Activated T-cell treated with anti-CD3 and anti-CD28 coated beads, Interleukin-2, amount 50 U/mL, for 24 hours (primary cell): ENCODE data around the gene IYD.

Source experiments
- DNase-seq: peaks from one replicate; pipeline ENCODE4 v3.0.0-alpha.2; 2020
- H3K27ac Mint-ChIP-seq: 2 replicates; pipeline ENCODE4 v1.8.0; 2020; ENCODE audit warnings: mild to moderate bottlenecking, mixed read lengths
- H3K27me3 Mint-ChIP-seq: 2 replicates; pipeline ENCODE4 v1.8.0; 2020; ENCODE audit warnings: mixed read lengths
- H3K36me3 Mint-ChIP-seq: 2 replicates; pipeline ENCODE4 v1.8.0; 2020; ENCODE audit warnings: low read depth, mixed read lengths
- H3K4me1 Mint-ChIP-seq: 2 replicates; pipeline ENCODE4 v1.8.0; 2020; ENCODE audit warnings: low read depth, mixed read lengths
- H3K4me3 Mint-ChIP-seq: 2 replicates; pipeline ENCODE4 v1.8.0; 2020; ENCODE audit warnings: mild to moderate bottlenecking, moderate library complexity, mixed read lengths
- H3K9me3 Mint-ChIP-seq: 2 replicates; pipeline ENCODE4 v1.8.0; 2020; ENCODE audit warnings: mixed read lengths

Gene IYD

DNA sequence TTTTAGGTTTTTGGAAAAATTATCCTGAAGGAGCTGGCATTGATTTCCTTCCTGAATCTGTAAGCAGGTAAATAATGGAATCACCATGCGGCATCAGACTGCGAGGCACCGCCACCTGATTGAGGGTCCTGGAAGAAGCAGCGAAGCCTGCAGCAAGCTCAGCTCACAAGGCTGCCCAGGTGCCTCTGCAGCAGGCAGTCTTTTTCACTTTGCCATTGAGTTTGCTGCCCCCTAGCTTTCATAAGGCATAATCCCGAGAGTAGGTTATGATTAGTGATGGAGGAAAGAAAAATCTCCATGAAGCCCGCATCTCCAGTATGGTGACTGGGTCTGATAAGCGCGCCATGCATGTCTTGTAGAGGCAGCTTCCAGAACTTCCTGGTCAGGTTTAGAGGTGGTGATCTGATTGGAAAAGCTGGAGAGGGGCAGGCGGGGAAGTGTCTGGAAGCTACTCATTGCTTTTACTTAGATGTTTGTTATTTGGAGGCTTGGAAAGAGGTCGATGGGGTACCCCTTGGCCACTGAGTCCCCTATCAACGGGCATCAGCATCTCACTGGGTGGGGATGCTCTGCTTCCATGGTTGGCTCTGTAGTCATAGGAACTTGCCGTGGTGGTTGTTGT is 26.7 kb downstream of the IYD start:
- no peak overlapping the region for H3K27ac Mint-ChIP-seq
- H3K4me1 Mint-ChIP-seq = no peaks in the 10 kb centered on the region

DNA sequence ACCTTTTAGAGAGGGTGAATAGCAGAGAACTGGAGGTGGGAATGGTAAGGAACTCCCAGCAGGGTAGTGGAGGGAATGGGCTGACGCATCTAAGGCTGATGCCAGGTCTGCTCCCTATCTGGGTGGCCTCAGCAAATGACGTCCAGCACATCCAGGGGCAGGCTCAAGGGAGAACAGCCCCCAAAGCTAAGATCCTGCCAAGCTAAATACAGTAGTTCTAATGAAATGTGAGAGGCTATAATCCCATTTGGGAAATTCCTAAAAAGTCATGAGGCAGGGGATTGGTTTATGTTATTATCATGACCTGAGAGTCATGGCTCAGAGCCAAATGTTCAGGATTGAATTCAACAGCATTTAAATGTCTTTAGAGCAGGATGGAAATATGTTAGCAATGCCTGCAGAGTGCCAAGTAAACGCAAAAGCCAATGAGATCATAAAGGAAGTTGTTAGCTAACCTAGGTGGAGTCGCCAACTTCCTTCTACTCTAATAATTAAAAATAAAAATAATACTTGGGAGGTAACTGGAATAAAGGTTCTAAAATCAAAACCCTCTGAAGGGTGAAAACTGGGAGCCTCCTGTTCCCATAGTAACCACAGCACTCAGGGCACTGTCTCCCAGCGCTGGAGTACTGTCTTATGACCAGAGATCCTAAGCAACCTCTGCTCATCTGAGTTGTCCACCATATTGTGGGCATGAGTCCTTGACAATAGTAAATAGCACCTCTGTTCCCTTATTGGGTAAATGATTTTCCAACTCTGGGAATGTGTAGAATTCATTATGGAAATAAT is 34.8 kb downstream of the IYD start:
- Mint-ChIP-seq H3K27ac (no peak overlapping the region), H3K4me1 (no peaks in the 10 kb centered on the region), H3K27me3 (peaks cover 48% of the 10 kb centered on the region)

More for the DNA sequence above, 26.7 kb downstream of the IYD start:
- DNase-seq = peak; percentile 38
- no peaks in the 10 kb centered on the region for H3K36me3 Mint-ChIP-seq
- H3K9me3 Mint-ChIP-seq = no peaks in the 10 kb centered on the region
- H3K27me3 Mint-ChIP-seq = peaks cover 16% of the 10 kb centered on the region
- no peak overlapping the region for H3K4me3 Mint-ChIP-seq

DNA sequence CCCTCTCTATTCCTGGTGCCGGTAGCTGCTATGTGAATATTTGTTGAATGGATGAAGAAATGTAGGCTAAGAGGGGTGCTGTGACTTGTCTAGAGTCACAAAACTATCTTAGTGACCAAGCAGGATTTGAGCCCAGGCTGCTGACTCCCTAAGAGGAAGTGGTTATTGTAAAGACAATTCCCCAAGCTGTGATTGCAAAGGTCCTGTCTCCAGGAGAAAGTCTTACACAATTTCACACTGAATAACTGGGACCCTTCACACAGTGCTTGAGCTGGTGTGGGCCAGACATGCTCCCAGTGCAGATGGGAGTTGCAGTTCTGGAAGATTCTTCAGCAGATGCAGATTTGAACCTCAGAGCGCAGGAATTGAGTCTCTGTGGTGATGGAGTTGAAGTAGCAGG is 38.1 kb downstream of the IYD start:
- Mint-ChIP-seq H3K9me3 (peaks cover 12% of the 10 kb centered on the region), H3K36me3 (no peaks in the 10 kb centered on the region), H3K4me1 (no peaks in the 10 kb centered on the region), H3K27me3 (peaks cover 61% of the 10 kb centered on the region), H3K27ac (no peak overlapping the region), H3K4me3 (no peak overlapping the region)
- no peak for DNase-seq

More for the DNA sequence above, 34.8 kb downstream of the IYD start:
- no peak overlapping the region for H3K4me3 Mint-ChIP-seq
- no peak for DNase-seq
- no peaks in the 10 kb centered on the region for H3K36me3 Mint-ChIP-seq
- peaks cover 12% of the 10 kb centered on the region for H3K9me3 Mint-ChIP-seq

DNA sequence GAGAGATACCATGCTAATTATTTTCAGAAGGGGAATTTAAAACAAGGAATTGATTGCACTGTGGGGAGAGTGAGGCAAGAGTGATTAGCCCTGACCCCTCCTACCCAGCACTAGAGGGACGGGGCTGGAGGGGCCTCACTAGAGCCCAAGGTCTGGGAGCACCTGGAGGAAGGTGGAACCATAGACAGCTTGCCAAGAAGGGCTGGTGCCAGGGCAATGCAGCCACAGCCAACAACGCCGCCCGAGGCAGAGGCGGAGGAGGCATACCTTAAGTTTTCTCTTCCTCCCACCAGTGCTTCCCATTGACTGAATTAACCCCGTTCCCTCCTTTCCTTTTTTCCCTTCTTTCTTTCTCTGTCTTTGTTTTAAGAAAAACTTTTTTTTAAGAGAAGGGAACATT is 40.0 kb downstream of the IYD start:
- no peak for DNase-seq
- no peak overlapping the region for H3K27ac Mint-ChIP-seq
- no peaks in the 10 kb centered on the region for H3K4me1 Mint-ChIP-seq
- H3K4me3 Mint-ChIP-seq = no peak overlapping the region
- H3K36me3 Mint-ChIP-seq = no peaks in the 10 kb centered on the region
- H3K27me3 Mint-ChIP-seq = peaks cover 61% of the 10 kb centered on the region
- peaks cover 12% of the 10 kb centered on the region for H3K9me3 Mint-ChIP-seq

DNA sequence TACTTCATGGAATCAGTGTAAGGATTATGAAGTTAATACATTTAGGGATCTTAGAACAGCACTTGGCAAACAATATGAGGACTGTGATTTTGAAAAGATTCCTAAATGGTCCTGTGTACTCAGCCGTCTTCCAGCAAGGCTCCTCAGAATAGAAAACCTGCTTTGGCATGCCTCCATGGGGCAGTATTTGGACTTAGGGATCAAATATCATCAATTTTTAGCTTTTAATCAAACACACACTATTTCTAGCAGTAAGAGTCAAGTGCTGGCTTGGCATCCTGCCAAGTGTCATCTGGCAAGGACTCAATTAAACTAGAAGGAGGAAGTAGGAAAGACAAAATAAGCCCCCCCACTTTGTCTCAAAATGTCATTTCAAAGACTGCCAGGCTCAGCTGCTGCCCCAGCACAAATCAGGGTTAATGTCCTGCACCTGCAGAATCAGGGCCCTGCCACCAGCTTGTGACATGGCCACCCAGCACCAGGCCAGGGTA is 40.8 kb downstream of the IYD start:
- Mint-ChIP-seq H3K27me3 (peaks cover 65% of the 10 kb centered on the region), H3K27ac (no peak overlapping the region), H3K36me3 (no peaks in the 10 kb centered on the region), H3K4me3 (no peak overlapping the region), H3K4me1 (no peaks in the 10 kb centered on the region), H3K9me3 (peaks cover 12% of the 10 kb centered on the region)
- DNase-seq = no peak

DNA sequence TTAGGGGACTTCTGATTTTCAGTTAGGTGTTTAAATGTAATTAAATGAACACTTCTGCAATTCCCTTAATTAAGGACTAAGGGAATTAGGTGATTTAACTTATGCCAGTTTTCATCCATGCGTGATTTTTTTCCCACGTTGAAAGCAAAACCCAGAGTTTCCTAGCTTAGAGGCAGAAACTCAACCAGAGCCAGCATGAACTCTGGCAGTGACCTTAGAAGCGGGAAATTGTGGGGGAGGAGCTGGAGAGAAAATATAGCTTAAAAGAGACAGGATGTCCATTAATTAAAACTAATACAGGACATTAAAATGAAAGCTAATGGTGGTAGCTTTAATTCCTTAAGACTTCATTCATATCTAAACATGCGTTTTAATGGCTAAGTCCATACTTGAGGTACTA is 41.6 kb downstream of the IYD start:
- no peak for DNase-seq
- no peaks in the 10 kb centered on the region for H3K4me1 Mint-ChIP-seq
- no peak overlapping the region for H3K27ac Mint-ChIP-seq
- H3K36me3 Mint-ChIP-seq = no peaks in the 10 kb centered on the region
- peaks cover 5% of the 10 kb centered on the region for H3K9me3 Mint-ChIP-seq
- peaks cover 64% of the 10 kb centered on the region for H3K27me3 Mint-ChIP-seq
- no peak overlapping the region for H3K4me3 Mint-ChIP-seq

DNA sequence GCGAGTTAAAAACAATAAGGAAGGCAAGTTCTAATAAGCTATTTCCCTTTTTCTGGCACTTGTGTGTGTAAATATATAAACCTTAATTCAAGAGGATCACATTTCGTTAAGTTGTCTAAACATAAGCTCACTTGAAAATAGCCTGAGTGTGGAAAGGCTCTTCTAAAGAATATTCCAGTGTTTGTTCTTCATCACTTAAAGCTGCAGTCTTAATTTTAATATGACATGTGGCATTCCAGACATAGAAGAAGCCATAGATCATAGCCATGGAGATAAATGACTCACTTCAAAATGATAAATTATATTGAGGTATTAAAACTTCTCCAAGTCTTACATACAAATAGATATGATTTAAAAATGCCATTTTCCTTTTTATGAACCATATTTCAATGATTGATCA is 42.1 kb downstream of the IYD start:
- no peak overlapping the region for H3K4me3 Mint-ChIP-seq
- DNase-seq = no peak
- H3K4me1 Mint-ChIP-seq = peaks cover 4% of the 10 kb centered on the region
- H3K27me3 Mint-ChIP-seq = peaks cover 68% of the 10 kb centered on the region
- H3K36me3 Mint-ChIP-seq = no peaks in the 10 kb centered on the region
- H3K9me3 Mint-ChIP-seq = peaks cover 1% of the 10 kb centered on the region
- no peak overlapping the region for H3K27ac Mint-ChIP-seq

DNA sequence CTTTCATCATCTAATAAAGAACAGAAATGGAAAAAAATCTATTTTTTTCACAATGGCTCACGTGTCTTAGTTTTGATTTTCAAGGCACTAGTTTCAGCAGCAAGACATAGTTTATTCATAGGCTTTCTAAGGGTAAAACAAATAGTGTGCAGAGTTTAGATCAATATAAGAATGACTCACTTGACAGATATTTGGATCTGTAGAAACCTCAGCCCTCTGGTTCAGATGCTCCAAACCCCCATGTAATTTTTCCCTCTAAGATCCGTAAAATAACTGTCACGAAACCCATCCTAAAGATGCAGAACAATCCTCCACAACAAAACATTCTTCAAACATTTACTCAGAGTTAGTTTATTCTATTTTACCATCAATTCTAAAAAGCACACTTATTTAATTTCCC is 43.4 kb downstream of the IYD start:
- no peak for DNase-seq
- Mint-ChIP-seq H3K27me3 (peaks cover 69% of the 10 kb centered on the region), H3K4me3 (no peak overlapping the region), H3K9me3 (no peaks in the 10 kb centered on the region), H3K27ac (no peak overlapping the region), H3K36me3 (no peaks in the 10 kb centered on the region), H3K4me1 (peaks cover 10% of the 10 kb centered on the region)

DNA sequence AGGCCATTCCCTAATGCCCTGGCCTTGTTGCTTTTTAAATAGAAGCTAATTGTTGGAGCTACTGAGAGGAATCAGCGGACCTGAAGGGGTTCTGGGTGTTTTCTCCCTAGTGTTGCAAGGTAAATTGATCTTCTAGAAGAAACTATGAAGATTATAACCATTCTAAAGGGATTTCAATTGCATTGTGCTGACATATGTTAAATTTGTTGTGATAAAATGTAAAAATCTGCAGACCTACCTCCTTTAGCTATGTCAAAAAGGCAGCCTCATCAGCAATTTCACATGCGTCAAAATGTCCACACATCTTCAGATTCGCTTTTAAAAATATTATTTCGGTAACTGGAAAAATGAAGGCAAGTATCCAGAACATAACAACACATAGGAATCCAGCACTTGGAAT is 44.4 kb downstream of the IYD start:
- DNase-seq = no peak
- Mint-ChIP-seq H3K27ac (no peak overlapping the region), H3K4me1 (peaks cover 19% of the 10 kb centered on the region), H3K27me3 (peaks cover 65% of the 10 kb centered on the region), H3K4me3 (no peak overlapping the region), H3K9me3 (no peaks in the 10 kb centered on the region), H3K36me3 (no peaks in the 10 kb centered on the region)

DNA sequence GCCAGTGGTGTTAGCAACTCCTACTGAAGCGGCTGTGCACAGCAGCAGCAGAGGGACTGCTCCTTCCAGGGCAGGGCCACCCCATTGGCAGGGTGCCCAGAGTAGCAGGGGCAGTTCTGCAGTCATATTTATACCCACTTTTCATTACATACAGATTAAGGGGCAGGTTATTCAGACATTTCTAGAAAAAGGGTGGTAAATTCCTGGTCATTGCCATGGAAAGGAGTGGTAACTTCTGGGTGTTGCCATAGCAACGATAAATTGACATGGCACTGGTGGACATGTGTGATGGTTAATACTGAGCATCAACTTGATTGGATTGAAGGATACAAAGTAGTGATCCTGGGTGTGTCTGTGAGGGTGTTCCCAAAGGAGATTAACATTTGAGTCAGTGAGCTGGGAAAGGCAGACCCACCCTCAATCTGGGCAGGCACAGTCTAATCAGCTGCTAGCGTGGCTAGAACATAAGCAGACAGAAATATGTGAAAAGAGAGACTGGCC is 45.0 kb downstream of the IYD start:
- Mint-ChIP-seq H3K27me3 (peaks cover 59% of the 10 kb centered on the region), H3K9me3 (no peaks in the 10 kb centered on the region), H3K36me3 (no peaks in the 10 kb centered on the region), H3K4me3 (no peak overlapping the region), H3K27ac (no peak overlapping the region), H3K4me1 (peaks cover 26% of the 10 kb centered on the region)
- no peak for DNase-seq

DNA sequence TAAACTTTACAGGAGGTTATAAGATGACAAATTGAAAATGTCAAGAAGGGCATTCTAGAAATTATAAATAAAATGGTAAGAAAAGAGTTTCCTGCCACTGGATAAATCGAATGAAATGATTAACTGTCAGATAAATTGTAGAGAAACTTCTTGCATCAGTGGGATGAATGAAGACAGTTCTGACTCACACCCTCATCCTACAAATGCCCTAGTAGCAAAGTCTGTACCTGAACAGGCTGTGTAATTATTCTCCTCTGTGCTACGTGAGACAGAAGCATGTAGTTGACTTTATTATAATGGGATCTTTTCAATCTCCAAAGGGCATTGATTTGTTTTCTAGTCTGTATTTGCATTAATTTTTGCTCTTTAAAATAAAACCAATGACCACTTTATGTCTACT is 47.3 kb downstream of the IYD start:
- H3K36me3 Mint-ChIP-seq = no peaks in the 10 kb centered on the region
- peaks cover 46% of the 10 kb centered on the region for H3K27me3 Mint-ChIP-seq
- no peak overlapping the region for H3K4me3 Mint-ChIP-seq
- peak overlapping the region; percentile 11 for H3K27ac Mint-ChIP-seq
- H3K4me1 Mint-ChIP-seq = peaks cover 32% of the 10 kb centered on the region
- H3K9me3 Mint-ChIP-seq = no peaks in the 10 kb centered on the region
- DNase-seq = no peak

DNA sequence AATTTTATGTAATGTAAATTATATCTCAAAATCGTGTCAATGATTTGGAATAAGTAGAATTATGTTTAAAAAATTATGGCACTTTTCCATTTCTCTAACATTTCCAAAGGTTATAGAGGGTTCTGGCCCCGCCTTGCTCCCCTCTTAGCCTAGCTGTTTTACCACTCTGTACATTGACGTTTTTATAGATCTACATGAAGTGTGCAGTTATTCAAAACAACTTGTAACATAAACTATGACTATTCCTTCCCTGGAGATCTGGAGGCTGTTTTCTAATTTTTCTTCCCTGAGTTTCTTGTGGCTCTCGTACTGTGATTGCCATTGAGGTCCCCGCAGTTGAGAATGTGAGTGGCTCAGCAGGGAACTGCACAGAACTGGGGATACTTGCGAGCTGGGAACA is 48.4 kb downstream of the IYD start:
- Mint-ChIP-seq H3K27me3 (peaks cover 38% of the 10 kb centered on the region), H3K4me1 (peaks cover 32% of the 10 kb centered on the region), H3K36me3 (no peaks in the 10 kb centered on the region), H3K27ac (peak overlapping the region; percentile 76), H3K9me3 (no peaks in the 10 kb centered on the region), H3K4me3 (no peak overlapping the region)
- DNase-seq = no peak

DNA sequence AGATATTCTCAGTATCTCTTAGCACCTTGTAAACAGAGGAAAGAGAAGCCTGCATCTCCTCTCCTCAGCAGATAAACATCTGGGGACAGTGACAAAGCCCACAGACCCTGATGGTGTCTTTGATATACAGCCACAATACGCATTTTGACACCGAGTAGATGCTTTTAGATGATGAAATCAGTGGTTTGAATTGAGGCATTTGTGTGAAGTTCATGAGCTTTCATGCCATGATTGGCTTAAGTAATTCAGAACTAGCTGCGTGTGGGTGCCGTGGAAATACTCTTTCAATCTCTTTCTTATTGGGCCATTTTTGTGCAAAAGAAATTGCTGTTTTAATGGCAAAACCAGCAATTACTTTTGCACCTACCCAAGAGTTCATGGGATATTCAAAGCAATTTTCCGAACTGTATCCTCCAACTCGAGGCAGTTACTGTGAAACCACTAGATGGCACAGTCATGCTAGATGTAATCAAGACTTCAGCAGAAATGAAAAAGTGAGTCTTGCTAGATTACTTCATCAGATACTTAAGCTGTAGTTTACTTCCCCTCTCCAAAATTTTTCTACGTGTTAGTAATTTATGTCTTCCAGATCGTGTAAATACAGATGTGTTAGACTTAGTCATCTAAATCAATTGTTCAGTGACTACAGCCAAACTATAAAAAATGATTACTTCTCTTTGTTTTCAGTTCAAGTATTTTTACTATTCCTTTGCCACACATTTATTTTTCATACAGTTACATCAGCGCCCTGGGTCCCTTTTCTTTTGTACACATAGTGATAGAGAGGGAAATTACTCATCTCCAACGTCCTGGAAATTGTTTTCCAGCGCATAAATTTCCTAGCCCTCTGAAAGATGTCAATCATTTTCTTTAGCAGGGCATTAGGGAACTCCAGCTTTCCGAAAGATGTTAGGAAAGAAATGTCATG is 49.4 kb downstream of the IYD start:
- DNase-seq = no peak
- H3K4me3 Mint-ChIP-seq = peak overlapping the region; percentile 58
- H3K9me3 Mint-ChIP-seq = no peaks in the 10 kb centered on the region
- H3K27ac Mint-ChIP-seq = peak overlapping the region; percentile 76
- H3K4me1 Mint-ChIP-seq = peaks cover 32% of the 10 kb centered on the region
- H3K36me3 Mint-ChIP-seq = no peaks in the 10 kb centered on the region
- peaks cover 30% of the 10 kb centered on the region for H3K27me3 Mint-ChIP-seq

DNA sequence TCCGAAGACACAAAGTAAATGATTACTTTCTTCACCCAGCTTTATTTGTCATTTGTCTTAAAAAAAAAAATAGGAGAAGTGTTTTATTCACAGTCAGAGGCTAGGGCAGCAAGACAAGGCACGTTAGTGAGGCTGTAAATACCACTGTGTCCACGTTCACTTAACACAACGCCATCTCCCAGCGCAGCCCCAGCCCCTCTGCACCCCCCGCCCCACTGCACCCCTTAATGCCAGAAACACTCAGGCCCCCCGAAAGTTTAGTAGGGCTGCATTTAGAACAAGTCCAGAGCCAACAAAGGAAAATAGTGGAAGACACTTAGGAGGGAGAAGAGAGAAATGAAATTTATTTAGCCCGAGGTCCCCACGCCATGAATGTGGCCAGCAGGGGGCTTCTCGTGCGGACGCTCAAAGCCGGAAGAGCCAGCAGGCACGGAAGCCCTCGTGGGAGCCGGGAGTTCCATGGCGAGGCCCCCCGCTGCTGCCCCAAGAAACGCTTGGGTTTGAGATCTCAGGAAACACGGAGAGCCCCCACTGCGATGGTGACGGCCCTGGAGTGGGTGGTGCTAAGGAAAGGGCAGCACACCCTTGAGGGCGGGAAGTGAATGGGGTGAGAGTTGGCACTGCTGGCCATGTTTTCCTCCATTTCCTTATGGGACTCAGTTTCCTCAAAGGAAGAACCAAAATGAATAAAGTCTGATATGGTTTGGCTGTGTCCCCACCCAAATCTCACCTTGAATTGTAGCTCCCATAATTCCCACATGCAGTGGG is 50.2 kb downstream of the IYD start:
- H3K4me3 Mint-ChIP-seq = peak overlapping the region; percentile 58
- H3K27me3 Mint-ChIP-seq = peaks cover 25% of the 10 kb centered on the region
- peaks cover 32% of the 10 kb centered on the region for H3K4me1 Mint-ChIP-seq
- peak overlapping the region; percentile 76 for H3K27ac Mint-ChIP-seq
- H3K9me3 Mint-ChIP-seq = no peaks in the 10 kb centered on the region
- no peaks in the 10 kb centered on the region for H3K36me3 Mint-ChIP-seq
- peak; percentile 72 for DNase-seq
